Measurements from ENCODE around the gene KAT14.
"Not testable (repeated sequence)": the region's sequence is repeated elsewhere in the genome, so short reads cannot be mapped to it uniquely, and the experiment has no call there.

KAT14 gene

GRCh38 chr20:18138266-18138582, 561 bp downstream of the KAT14 start:
- Mint-ChIP-seq H3K27ac (peak overlapping the region; percentile 71), H3K36me3 (peaks cover 4% of the 10 kb centered on the region), H3K9me3 (no peaks in the 10 kb centered on the region), H3K4me3 (peak overlapping the region; percentile 85), H3K27me3 (no peaks in the 10 kb centered on the region), H3K4me1 (peaks cover 37% of the 10 kb centered on the region)

GRCh38 chr20:18138639-18139583, 1.2 kb downstream of the KAT14 start:
- peaks cover 37% of the 10 kb centered on the region for H3K4me1 Mint-ChIP-seq
- peak overlapping the region; percentile 85 for H3K4me3 Mint-ChIP-seq
- H3K27me3 Mint-ChIP-seq, result no peaks in the 10 kb centered on the region
- no peaks in the 10 kb centered on the region for H3K9me3 Mint-ChIP-seq
- H3K27ac Mint-ChIP-seq, result peak overlapping the region; percentile 71
- peaks cover 6% of the 10 kb centered on the region for H3K36me3 Mint-ChIP-seq

- Mint-ChIP-seq H3K36me3 (peaks cover 6% of the 10 kb centered on the region), H3K4me1 (peaks cover 43% of the 10 kb centered on the region), H3K27me3 (no peaks in the 10 kb centered on the region), H3K4me3 (peak overlapping the region; percentile 85), H3K27ac (peak overlapping the region; percentile 18), H3K9me3 (no peaks in the 10 kb centered on the region)
Measured at GRCh38 chr20:18139832-18140231, 2.2 kb downstream of the KAT14 start.

GRCh38 chr20:18144541-18145099, 7.0 kb downstream of the KAT14 start:
- Mint-ChIP-seq H3K27ac (no peak overlapping the region), H3K9me3 (no peaks in the 10 kb centered on the region), H3K36me3 (peaks cover 13% of the 10 kb centered on the region)

GRCh38 chr20:18154342-18154741, 16.7 kb downstream of the KAT14 start:
- Mint-ChIP-seq H3K4me3 (no peak overlapping the region), H3K36me3 (peaks cover 14% of the 10 kb centered on the region), H3K27ac (no peak overlapping the region), H3K9me3 (no peaks in the 10 kb centered on the region), H3K27me3 (no peaks in the 10 kb centered on the region), H3K4me1 (peaks cover 4% of the 10 kb centered on the region)

More at GRCh38 chr20:18144541-18145099, 7.0 kb downstream of the KAT14 start:
- no peaks in the 10 kb centered on the region for H3K27me3 Mint-ChIP-seq
- peaks cover 32% of the 10 kb centered on the region for H3K4me1 Mint-ChIP-seq
- H3K4me3 Mint-ChIP-seq, result no peak overlapping the region

- Mint-ChIP-seq H3K4me1 (peaks cover 4% of the 10 kb centered on the region), H3K27me3 (no peaks in the 10 kb centered on the region), H3K36me3 (peaks cover 11% of the 10 kb centered on the region), H3K9me3 (no peaks in the 10 kb centered on the region), H3K27ac (no peak overlapping the region), H3K4me3 (no peak overlapping the region)
Measured at GRCh38 chr20:18156045-18156444, 18.4 kb downstream of the KAT14 start.

GRCh38 chr20:18164356-18164755, 26.7 kb downstream of the KAT14 start:
- Mint-ChIP-seq H3K4me1 (peaks cover 63% of the 10 kb centered on the region), H3K9me3 (no peaks in the 10 kb centered on the region), H3K4me3 (no peak overlapping the region), H3K36me3 (peaks cover 29% of the 10 kb centered on the region), H3K27ac (no peak overlapping the region), H3K27me3 (no peaks in the 10 kb centered on the region)

GRCh38 chr20:18165553-18165952, 27.9 kb downstream of the KAT14 start:
- no peaks in the 10 kb centered on the region for H3K9me3 Mint-ChIP-seq
- H3K27me3 Mint-ChIP-seq, result no peaks in the 10 kb centered on the region
- H3K4me3 Mint-ChIP-seq, result peak overlapping the region; percentile 23
- H3K4me1 Mint-ChIP-seq, result peaks cover 69% of the 10 kb centered on the region
- peaks cover 27% of the 10 kb centered on the region for H3K36me3 Mint-ChIP-seq
- H3K27ac Mint-ChIP-seq, result no peak overlapping the region

- Mint-ChIP-seq H3K4me1 (peaks cover 73% of the 10 kb centered on the region), H3K9me3 (no peaks in the 10 kb centered on the region), H3K36me3 (peaks cover 32% of the 10 kb centered on the region), H3K27ac (no peak overlapping the region), H3K27me3 (no peaks in the 10 kb centered on the region), H3K4me3 (no peak overlapping the region)
Measured at GRCh38 chr20:18166241-18166881, 28.7 kb downstream of the KAT14 start.

- H3K4me3 Mint-ChIP-seq, result no peak overlapping the region
- no peak overlapping the region for H3K27ac Mint-ChIP-seq
- H3K36me3 Mint-ChIP-seq, result peaks cover 31% of the 10 kb centered on the region
- peaks cover 72% of the 10 kb centered on the region for H3K4me1 Mint-ChIP-seq
- no peaks in the 10 kb centered on the region for H3K27me3 Mint-ChIP-seq
- no peaks in the 10 kb centered on the region for H3K9me3 Mint-ChIP-seq
Measured at GRCh38 chr20:18166950-18167349, 29.3 kb downstream of the KAT14 start.

GRCh38 chr20:18172379-18172778, 34.7 kb downstream of the KAT14 start:
- no peak overlapping the region for H3K27ac Mint-ChIP-seq

GRCh38 chr20:18174906-18175683, 37.4 kb downstream of the KAT14 start:
- Mint-ChIP-seq H3K36me3 (peaks cover 39% of the 10 kb centered on the region), H3K4me3 (no peak overlapping the region), H3K27ac (no peak overlapping the region), H3K27me3 (no peaks in the 10 kb centered on the region), H3K9me3 (no peaks in the 10 kb centered on the region), H3K4me1 (peaks cover 22% of the 10 kb centered on the region)

More at GRCh38 chr20:18172379-18172778, 34.7 kb downstream of the KAT14 start:
- no peaks in the 10 kb centered on the region for H3K9me3 Mint-ChIP-seq
- H3K4me1 Mint-ChIP-seq, result peaks cover 48% of the 10 kb centered on the region
- H3K27me3 Mint-ChIP-seq, result no peaks in the 10 kb centered on the region
- H3K4me3 Mint-ChIP-seq, result no peak overlapping the region
- H3K36me3 Mint-ChIP-seq, result peaks cover 33% of the 10 kb centered on the region

GRCh38 chr20:18176318-18176785, 38.7 kb downstream of the KAT14 start:
- peaks cover 42% of the 10 kb centered on the region for H3K36me3 Mint-ChIP-seq
- peaks cover 19% of the 10 kb centered on the region for H3K4me1 Mint-ChIP-seq
- H3K27ac Mint-ChIP-seq, result no peak overlapping the region
- no peaks in the 10 kb centered on the region for H3K9me3 Mint-ChIP-seq
- H3K27me3 Mint-ChIP-seq, result no peaks in the 10 kb centered on the region
- H3K4me3 Mint-ChIP-seq, result no peak overlapping the region

GRCh38 chr20:18180366-18180765, 42.7 kb downstream of the KAT14 start:
- not testable (repeated sequence) for H3K27ac Mint-ChIP-seq, H3K9me3 Mint-ChIP-seq, H3K4me1 Mint-ChIP-seq, H3K4me3 Mint-ChIP-seq, H3K27me3 Mint-ChIP-seq
- H3K36me3 Mint-ChIP-seq, result peaks cover 35% of the 10 kb centered on the region

GRCh38 chr20:18180815-18181214, 43.2 kb downstream of the KAT14 start:
- Mint-ChIP-seq H3K27ac (no peak overlapping the region), H3K27me3 (no peaks in the 10 kb centered on the region), H3K36me3 (peaks cover 35% of the 10 kb centered on the region), H3K4me3 (no peak overlapping the region), H3K4me1 (no peaks in the 10 kb centered on the region), H3K9me3 (no peaks in the 10 kb centered on the region)

All from activated naive CD4-positive, alpha-beta T cell treated with anti-CD3 and anti-CD28 coated beads, Interleukin-2, amount 50 U/mL, for 24 hours (primary cell).